Activated naive CD8-positive, alpha-beta T cell treated with anti-CD3 and anti-CD28 coated beads for 36 hours (primary cell): ENCODE results near the gene HMGN3. TPM values are rescaled to one million over a fixed set of nuclear protein-coding genes. Genes with fewer than 3 reads are reported as not detected.

Experiments
- DNase-seq: peaks from one replicate; pipeline ENCODE4 v3.0.0; 2021
- H3K27ac Mint-ChIP-seq: one replicate; pipeline ENCODE4 v1.8.0; 2022; ENCODE audit warnings: mild to moderate bottlenecking, moderate library complexity, mixed read lengths
- H3K27me3 Mint-ChIP-seq: one replicate; pipeline ENCODE4 v1.8.0; 2022; ENCODE audit warnings: mild to moderate bottlenecking, mixed read lengths
- H3K36me3 Mint-ChIP-seq: one replicate; pipeline ENCODE4 v1.8.0; 2021; ENCODE audit warnings: mild to moderate bottlenecking, mixed read lengths
- H3K4me1 Mint-ChIP-seq: one replicate; pipeline ENCODE4 v1.8.0; 2021; ENCODE audit warnings: mixed read lengths
- H3K4me3 Mint-ChIP-seq: one replicate; pipeline ENCODE4 v1.8.0; 2022; ENCODE audit warnings: mild to moderate bottlenecking, moderate library complexity, mixed read lengths
- H3K9me3 Mint-ChIP-seq: one replicate; pipeline ENCODE4 v1.8.0; 2022; ENCODE audit warnings: mixed read lengths
- total RNA-seq, 2 experiments: library from RNA; stranded (reverse); gene quantifications; one replicate each; pipeline ENCODE4 v1.2.3, GENCODE V29; 2021

The HMGN3 gene
- total RNA-seq, 2 experiments from 2014 or later = 70.6 to 74.8 TPM

DNA sequence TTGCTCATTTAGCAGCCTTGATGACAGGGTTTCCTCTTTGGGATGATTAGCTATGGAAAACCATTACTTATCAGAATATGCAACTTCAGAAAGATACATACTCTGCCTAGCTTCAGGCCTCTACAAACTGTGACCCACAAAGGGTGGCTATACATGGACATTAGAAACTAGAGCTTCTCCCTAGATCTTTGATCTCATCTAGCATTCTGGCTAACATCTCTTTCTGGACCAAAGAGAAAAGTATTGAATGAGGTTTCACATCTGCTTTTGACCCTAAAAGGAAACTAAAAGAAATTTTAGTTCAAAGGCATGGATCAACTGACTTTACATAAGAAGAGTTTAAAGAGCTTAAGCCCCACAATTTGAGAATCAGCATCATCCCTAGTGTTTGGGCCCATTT, 12.4 kb upstream of the HMGN3 start:
- Mint-ChIP-seq H3K36me3 (no peaks in the 10 kb centered on the region), H3K4me1 (no peaks in the 10 kb centered on the region), H3K9me3 (no peaks in the 10 kb centered on the region), H3K4me3 (no peak overlapping the region), H3K27me3 (no peaks in the 10 kb centered on the region), H3K27ac (no peak overlapping the region)
- DNase-seq = no peak

DNA sequence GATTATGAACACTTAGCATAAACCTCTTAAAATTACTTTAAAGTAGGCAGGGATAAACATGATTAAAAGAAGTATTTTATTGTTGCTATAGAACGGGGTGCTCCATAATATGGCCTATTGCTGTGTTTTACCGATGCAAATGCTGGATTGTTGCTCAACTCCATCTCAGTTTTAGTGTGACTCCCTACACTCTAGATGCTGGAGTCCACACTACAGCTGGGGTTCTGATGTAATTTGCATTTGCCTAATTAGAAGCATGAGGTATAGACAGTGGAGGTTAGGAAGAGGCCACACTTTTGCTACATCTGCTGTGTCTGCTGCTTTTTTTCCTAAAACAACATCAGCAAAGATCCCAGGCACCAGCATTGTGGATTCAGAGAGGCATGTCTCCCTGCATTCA, 6.7 kb upstream of the HMGN3 start:
- Mint-ChIP-seq H3K36me3 (no peaks in the 10 kb centered on the region), H3K4me1 (peaks cover 5% of the 10 kb centered on the region), H3K9me3 (no peaks in the 10 kb centered on the region), H3K27ac (no peak overlapping the region), H3K4me3 (no peak overlapping the region), H3K27me3 (no peaks in the 10 kb centered on the region)
- no peak for DNase-seq

DNA sequence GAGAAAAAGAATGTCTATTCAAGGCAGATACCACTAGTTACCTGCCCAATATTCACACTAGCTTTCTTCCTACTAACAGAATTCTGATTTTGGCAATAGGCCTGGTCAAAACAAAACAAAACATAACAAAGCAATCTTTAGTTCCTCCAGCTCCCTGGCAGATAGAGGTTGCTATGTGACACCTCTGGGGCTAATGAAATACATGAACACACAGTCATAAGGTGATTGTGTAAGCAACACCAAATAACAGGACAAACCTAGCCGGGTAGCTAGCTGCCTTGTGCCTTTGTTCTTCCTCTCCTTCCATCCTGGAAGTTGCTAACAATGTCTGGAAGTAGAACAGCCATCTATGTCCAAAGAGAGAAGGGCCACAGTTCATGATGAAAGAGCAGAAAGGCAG, 6.0 kb upstream of the HMGN3 start:
- no peaks in the 10 kb centered on the region for H3K27me3 Mint-ChIP-seq
- H3K4me1 Mint-ChIP-seq = peaks cover 5% of the 10 kb centered on the region
- no peaks in the 10 kb centered on the region for H3K9me3 Mint-ChIP-seq
- no peaks in the 10 kb centered on the region for H3K36me3 Mint-ChIP-seq
- no peak overlapping the region for H3K27ac Mint-ChIP-seq
- no peak overlapping the region for H3K4me3 Mint-ChIP-seq
- no peak for DNase-seq

DNA sequence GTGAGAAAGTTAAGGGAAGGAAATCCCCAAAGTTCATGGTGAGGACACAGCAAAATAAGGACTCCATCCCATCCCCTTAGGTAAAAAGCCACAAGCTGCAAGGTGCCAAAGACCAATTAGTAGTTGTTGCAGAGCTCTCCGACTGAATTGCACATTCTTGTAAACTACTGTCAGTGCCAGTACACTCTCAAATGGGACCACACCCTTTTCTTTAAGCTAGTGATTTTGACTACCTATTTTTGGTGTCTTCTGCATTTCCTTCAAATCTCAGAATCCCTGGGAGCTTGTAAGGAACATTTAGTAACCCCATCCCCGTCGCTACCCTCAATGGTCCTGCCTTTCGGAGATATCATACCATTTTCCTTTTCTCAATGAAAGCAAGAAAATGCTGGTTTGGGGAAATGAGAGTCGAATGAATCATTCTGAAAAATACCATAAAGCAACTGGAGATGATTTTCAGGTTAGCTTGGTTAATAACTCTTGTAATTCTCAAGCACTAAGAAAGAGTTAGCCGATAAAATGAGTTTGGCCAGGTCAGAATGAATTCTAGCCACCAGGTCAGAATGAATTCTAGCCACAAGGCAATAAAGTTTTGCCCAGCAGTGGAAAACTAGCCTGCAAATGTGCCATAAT, 5.2 kb upstream of the HMGN3 start:
- H3K4me1 Mint-ChIP-seq = peaks cover 10% of the 10 kb centered on the region
- H3K36me3 Mint-ChIP-seq = no peaks in the 10 kb centered on the region
- H3K27ac Mint-ChIP-seq = no peak overlapping the region
- no peaks in the 10 kb centered on the region for H3K27me3 Mint-ChIP-seq
- H3K4me3 Mint-ChIP-seq = no peak overlapping the region
- no peaks in the 10 kb centered on the region for H3K9me3 Mint-ChIP-seq
- DNase-seq = no peak

DNA sequence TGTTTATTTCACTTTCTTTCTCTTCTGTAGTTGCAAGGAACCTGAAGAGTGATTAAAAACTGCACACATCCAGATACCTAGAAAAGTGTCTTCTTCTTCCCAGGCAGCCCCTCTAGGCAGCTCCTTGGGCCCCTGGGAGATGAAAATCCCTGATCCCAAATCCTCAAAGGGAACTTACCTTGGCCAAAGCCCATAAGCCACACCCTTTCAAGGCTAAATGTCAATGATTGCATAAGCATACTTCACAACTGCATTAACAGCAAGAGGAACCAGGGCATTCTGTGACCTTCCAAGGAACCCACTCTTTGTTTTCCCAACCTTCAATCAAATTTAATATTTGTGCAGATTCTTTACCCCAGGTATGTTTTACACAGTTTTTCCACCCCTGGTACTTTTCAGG, 4.4 kb upstream of the HMGN3 start:
- Mint-ChIP-seq H3K27ac (no peak overlapping the region), H3K9me3 (no peaks in the 10 kb centered on the region), H3K27me3 (no peaks in the 10 kb centered on the region), H3K36me3 (peaks cover 2% of the 10 kb centered on the region), H3K4me3 (no peak overlapping the region), H3K4me1 (peaks cover 11% of the 10 kb centered on the region)
- no peak for DNase-seq

DNA sequence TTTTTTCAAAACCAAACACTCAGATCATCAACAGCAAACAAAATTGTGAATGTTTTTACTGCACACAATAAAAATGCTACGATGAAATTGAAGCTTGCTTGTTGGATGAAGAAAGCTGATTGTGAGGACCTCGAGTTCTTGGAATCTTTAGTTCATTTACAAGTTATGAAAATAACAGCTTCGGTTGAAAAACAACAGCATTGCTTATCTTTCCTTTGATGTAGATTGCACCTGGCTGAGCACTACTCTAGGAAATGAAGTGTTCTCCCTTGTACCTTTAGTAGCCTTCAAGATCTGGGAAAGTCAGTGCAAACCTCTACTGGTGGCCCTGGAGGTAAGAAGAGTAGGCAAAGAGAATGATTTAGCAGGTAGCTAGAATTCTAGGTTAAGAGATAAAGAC, 2.2 kb upstream of the HMGN3 start:
- Mint-ChIP-seq H3K4me3 (no peak overlapping the region), H3K27ac (no peak overlapping the region), H3K9me3 (no peaks in the 10 kb centered on the region), H3K4me1 (peaks cover 21% of the 10 kb centered on the region), H3K27me3 (no peaks in the 10 kb centered on the region), H3K36me3 (peaks cover 3% of the 10 kb centered on the region)
- DNase-seq = no peak

DNA sequence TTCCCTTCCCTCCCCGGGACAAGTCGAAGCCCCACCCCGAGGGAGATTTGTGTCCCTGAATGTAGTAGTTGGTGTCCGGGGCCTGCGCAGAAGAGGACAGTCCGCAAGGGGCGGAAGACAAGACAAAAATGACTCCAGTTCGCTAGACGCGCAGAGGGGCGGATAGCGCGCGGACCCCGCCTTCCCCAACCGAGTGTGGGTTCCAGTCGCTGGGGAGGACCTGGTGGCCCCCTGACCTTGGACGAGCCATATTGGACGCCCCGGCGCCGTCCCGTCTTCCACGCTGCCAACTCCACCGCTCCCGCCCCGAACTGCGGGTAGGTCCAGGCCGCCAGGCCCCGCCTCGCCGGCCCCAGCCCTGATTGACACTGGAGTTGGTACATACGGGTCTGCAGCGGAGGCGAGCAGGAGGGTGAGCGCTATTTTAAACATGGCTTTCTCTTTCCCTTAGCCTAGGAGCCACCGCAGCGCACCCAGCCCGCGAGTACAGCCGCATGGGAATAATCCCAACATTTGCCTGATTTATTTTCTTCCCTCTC, 802 bp downstream of the HMGN3 start:
- Mint-ChIP-seq H3K9me3 (no peaks in the 10 kb centered on the region), H3K27ac (peak overlapping the region; percentile 91), H3K4me3 (peak overlapping the region; percentile 98), H3K27me3 (no peaks in the 10 kb centered on the region), H3K36me3 (peaks cover 8% of the 10 kb centered on the region), H3K4me1 (peaks cover 26% of the 10 kb centered on the region)
- peak; percentile 80 for DNase-seq

DNA sequence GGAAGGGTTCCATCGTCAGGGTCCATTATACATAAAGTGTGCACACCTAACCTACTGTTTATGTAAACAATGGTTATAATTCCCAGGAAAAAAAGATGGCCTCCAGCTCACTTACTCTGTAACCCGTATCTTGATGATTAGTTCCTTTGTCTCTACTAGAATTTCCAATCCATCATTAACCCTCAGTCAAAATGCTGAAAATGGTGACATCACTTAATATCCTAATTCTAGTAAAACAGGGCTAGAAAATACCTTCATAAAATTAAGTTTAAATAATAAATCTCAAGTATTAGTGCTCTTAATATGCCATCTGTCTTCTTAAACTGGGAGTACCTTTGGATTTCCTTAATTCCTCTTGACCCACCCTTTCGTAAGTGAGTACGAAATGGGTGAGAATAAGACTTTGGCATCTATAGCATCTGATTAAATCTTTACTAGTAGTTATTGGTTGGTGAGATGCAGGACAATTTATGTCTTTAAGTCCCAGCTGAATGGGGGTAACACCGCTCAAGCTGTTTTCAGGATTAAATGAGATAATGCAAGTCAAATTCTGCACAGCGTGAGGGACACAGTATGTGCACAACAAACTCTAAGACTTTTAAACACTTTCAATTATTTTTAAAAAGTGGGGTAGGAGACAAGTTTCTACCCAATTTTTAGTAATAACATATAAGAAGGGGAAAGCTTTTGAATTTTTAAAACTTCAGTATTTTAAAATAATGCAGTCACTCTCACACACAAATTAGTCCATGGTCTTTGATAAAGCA, 1.6 kb downstream of the HMGN3 start:
- Mint-ChIP-seq H3K4me3 (peak overlapping the region; percentile 98), H3K36me3 (peaks cover 8% of the 10 kb centered on the region), H3K27ac (no peak overlapping the region), H3K27me3 (no peaks in the 10 kb centered on the region), H3K4me1 (peaks cover 23% of the 10 kb centered on the region), H3K9me3 (no peaks in the 10 kb centered on the region)
- DNase-seq = no peak

DNA sequence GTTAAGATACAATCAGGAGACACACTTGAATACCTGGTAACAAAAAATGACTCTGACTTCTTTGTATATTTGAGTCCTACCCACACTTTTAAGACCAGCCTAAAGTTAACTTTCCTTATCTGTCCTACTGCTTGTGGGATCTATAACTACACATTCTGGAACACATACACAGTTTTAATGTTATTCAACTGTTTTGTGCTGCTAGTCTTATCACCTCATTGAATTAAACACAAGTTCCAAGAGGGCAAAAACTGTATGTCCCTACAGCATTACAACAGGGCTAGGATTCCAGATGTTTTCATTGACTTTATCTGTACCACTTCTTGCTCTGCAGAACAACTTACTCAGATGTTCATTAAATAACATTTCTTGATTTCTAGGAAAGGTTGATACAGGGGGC, 2.8 kb downstream of the HMGN3 start:
- DNase-seq = no peak
- H3K9me3 Mint-ChIP-seq = no peaks in the 10 kb centered on the region
- H3K27ac Mint-ChIP-seq = no peak overlapping the region
- no peaks in the 10 kb centered on the region for H3K27me3 Mint-ChIP-seq
- H3K4me1 Mint-ChIP-seq = peaks cover 27% of the 10 kb centered on the region
- no peak overlapping the region for H3K4me3 Mint-ChIP-seq
- H3K36me3 Mint-ChIP-seq = peaks cover 12% of the 10 kb centered on the region

DNA sequence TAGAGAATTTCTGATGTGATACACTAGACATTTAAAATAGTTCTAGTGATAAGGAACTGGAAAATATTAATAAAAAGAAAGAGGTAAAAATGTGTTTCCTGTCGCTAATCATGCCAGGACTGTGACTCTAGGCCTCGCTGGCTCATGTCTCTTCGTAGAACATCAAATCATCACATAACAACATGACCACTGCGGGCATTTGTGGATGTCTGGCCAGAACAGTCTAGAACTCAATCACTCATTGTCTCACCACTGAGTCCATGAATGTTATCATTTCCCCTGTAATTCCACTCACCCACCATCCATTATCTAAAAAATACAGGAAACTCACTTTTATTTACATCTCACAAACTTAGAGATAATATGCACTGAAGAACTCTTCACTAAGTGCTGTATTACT, 3.4 kb downstream of the HMGN3 start:
- no peak for DNase-seq
- Mint-ChIP-seq H3K4me3 (no peak overlapping the region), H3K27ac (no peak overlapping the region), H3K4me1 (peaks cover 27% of the 10 kb centered on the region), H3K27me3 (no peaks in the 10 kb centered on the region), H3K36me3 (peaks cover 12% of the 10 kb centered on the region), H3K9me3 (no peaks in the 10 kb centered on the region)

DNA sequence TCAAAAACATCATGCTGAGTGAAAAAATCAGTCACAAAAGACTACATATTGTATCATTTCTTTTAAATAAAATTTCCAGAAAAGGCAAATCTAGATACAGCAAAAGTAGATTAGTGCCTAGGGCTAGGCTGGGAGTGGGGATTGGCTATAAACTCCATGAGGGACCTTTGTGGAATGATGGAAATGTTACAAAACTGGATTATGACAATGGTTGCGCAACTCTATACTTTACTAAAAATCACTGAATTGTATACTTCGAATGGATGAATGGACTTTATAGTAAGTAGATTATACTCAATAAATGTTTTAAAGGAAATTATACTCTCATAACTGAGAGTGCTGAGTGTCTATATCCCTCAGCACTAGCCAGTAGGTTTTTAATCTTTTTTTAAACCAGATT, 4.3 kb downstream of the HMGN3 start:
- H3K4me3 Mint-ChIP-seq = no peak overlapping the region
- no peak overlapping the region for H3K27ac Mint-ChIP-seq
- no peaks in the 10 kb centered on the region for H3K9me3 Mint-ChIP-seq
- H3K27me3 Mint-ChIP-seq = no peaks in the 10 kb centered on the region
- peaks cover 23% of the 10 kb centered on the region for H3K4me1 Mint-ChIP-seq
- no peak for DNase-seq
- peaks cover 12% of the 10 kb centered on the region for H3K36me3 Mint-ChIP-seq

DNA sequence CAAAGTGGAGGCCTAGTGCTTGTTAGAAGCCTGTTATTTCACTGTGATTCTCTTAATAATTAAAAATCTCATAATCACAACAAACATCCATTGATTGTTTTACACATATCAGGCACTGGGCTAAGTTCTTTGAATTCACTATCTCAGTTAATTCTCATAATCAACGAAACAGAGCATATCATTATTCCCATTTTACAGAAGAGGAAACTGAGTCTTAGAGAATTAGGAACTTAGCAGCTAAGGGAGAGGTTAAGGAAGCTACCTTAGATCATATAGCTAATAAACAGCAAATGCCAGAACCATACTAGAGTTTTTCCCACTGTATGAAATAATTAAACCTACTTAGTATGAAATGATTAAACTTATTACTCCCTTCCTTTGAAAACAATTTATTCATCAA, 7.0 kb downstream of the HMGN3 start:
- Mint-ChIP-seq H3K9me3 (no peaks in the 10 kb centered on the region), H3K27ac (no peak overlapping the region), H3K27me3 (no peaks in the 10 kb centered on the region), H3K4me3 (no peak overlapping the region), H3K4me1 (peaks cover 15% of the 10 kb centered on the region), H3K36me3 (peaks cover 12% of the 10 kb centered on the region)
- no peak for DNase-seq

DNA sequence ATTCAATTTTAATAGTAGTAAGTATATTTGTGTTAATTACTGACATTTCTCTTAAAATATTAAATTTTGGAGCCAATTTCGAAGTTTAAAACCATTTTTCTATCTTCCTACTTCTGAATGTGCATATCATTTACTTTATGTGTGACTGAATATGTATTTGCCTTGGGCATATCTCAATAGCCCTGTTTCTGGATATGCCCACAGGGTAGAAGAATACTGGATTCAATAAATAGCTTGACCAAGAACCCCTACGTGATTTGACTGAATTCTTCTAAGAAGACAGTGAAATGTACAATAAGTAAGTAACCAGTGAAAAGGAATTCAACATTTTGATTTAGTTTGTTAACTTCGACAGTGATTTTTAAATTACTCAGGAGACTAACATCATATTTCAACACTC, 7.8 kb downstream of the HMGN3 start:
- peaks cover 11% of the 10 kb centered on the region for H3K4me1 Mint-ChIP-seq
- no peak overlapping the region for H3K4me3 Mint-ChIP-seq
- no peak overlapping the region for H3K27ac Mint-ChIP-seq
- peaks cover 12% of the 10 kb centered on the region for H3K36me3 Mint-ChIP-seq
- H3K9me3 Mint-ChIP-seq = no peaks in the 10 kb centered on the region
- no peak for DNase-seq
- no peaks in the 10 kb centered on the region for H3K27me3 Mint-ChIP-seq

DNA sequence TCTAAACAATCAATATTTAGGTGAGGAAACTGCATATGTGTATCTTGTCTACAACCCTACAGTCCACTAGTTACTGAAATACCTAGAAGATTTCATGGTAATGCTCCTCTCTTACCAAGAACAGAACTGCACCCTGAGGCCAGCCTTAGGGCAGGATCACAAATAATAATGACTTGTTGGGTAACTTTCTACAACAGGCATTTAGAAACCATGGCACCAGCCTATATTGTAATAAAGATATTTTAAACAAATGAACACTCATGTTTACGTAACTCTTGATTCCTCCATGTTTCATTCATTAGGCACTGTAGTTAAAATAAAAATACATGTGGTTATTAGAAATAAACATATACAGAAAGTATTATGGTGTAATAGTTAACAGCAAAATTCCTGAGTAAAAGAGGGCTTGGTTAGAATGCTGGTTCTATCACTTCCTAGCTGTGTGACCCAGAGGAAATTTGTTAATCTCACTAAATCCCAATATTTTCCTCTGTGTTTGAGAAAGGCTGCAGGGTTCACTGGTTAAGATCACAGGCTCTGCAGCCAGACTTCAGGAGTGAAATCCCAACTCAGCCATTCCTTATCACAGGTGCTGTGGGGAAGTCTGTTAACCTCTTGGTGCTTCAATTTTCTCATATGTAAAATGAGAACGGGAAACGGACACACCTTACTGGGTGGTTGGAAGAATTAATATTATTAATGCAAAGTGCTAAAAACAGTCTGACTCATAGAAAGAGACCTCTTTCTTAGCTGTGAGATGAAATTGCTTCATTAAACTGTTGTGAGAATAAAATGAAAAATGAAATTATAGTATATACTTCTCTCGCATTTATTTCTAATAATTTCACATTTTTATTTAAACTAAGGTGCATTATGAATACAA, 8.5 kb downstream of the HMGN3 start:
- peaks cover 16% of the 10 kb centered on the region for H3K36me3 Mint-ChIP-seq
- H3K27me3 Mint-ChIP-seq = no peaks in the 10 kb centered on the region
- DNase-seq = no peak
- peaks cover 7% of the 10 kb centered on the region for H3K4me1 Mint-ChIP-seq
- H3K4me3 Mint-ChIP-seq = no peak overlapping the region
- H3K27ac Mint-ChIP-seq = no peak overlapping the region
- peaks cover 2% of the 10 kb centered on the region for H3K9me3 Mint-ChIP-seq
